GM19238 (cell line): ENCODE data around the gene STARD8.
"Not testable (repeated sequence)": the region's sequence is repeated elsewhere in the genome, so short reads cannot be mapped to it uniquely, and the experiment has no call there.

Experiments used
- DNase-seq: peaks from one replicate; pipeline ENCODE4 v3.0.0; 2011; ENCODE audit warnings: low spot score; ENCODE audit not compliant: insufficient read length

Gene STARD8

DNA sequence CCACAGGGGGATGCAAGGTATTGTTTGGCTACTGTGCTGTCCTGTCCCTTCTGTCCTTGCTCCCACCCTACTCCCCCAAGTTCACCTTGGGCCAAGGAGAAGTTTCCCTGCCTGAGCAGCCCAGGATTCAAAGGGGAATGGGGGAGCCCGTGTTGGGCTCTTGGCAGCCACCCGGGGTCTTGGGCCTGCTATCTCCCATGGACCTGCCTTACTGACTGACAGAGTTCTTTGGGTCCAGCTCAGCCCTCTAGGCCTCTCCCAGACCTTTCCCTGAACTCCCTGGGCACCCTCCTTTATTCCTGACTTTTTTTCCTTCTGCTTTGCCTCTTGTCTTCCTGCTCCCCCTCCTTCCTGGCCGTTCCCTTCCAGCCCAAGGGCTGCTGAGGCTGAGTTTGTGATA lies 67.4 kb downstream of the STARD8 start:
- no peak for DNase-seq

- DNase-seq = no peak
Observed at GRCh38 chrX:68717196-68717595, 69.7 kb downstream of the STARD8 start.

- no peak for DNase-seq
Observed at GRCh38 chrX:68717663-68718442, 70.4 kb downstream of the STARD8 start.

DNA sequence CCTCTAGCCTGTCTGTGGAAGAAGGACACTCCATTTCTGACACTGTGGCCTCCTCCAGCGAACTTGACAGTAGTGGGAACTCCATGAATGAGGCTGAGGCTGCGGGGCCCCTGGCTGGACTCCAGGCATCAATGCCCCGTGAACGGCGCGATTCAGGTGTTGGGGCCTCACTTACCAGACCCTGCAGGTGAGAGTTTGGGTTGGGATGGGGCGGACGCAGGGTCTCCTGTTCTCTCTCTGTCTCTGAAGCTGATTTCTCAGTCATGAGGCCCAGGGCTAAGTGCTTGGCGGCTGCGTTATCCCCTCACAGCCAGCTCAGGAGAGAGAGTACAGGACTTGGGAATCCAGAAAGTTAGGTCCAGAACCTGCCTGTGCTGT lies 71.0 kb downstream of the STARD8 start:
- no peak for DNase-seq

DNA sequence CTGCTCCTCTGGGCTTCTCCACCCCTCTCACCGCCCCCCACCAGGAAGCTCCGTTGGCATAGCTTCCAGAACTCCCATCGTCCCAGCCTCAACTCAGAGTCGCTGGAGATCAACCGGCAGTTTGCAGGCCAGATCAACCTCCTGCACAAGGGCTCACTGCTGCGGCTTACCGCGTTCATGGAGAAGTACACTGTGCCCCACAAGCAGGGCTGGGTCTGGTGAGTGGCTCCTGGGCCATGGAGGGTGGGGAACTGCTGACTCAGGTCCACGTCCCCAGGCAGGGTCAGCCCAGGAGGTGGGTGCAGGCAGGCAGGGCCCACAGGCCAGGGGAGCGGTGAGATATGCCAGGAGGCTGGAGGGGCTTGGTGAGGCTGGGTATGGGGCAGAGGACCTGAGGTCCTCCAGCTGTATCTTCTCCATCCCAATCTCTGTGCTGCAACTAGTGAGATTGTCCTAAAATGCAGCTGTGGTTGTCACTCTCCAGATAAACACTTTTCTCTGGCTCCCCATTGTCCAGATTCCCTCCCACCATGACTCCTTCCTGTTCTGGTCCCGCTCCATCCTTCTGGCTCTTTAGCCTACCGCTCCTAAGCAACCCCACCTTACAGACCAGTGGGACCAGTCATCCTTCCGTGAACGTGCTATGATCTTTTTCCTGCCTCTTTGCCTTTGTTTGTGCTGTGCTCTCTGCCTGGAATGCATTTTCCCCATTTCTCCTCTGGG lies 71.9 kb downstream of the STARD8 start:
- DNase-seq = no peak

- no peak for DNase-seq
Observed at GRCh38 chrX:68719904-68720614, 72.6 kb downstream of the STARD8 start.

- no peak for DNase-seq
Observed at GRCh38 chrX:68720851-68721250, 73.4 kb downstream of the STARD8 start.

GRCh38 chrX:68721546-68721945 lies 74.1 kb downstream of the STARD8 start:
- no peak for DNase-seq

- no peak for DNase-seq
Observed at GRCh38 chrX:68721991-68722860, 74.8 kb downstream of the STARD8 start.

- DNase-seq = no peak
Observed at GRCh38 chrX:68723491-68724155, 76.2 kb downstream of the STARD8 start.

GRCh38 chrX:68724531-68725020 lies 77.1 kb downstream of the STARD8 start:
- no peak for DNase-seq

DNA sequence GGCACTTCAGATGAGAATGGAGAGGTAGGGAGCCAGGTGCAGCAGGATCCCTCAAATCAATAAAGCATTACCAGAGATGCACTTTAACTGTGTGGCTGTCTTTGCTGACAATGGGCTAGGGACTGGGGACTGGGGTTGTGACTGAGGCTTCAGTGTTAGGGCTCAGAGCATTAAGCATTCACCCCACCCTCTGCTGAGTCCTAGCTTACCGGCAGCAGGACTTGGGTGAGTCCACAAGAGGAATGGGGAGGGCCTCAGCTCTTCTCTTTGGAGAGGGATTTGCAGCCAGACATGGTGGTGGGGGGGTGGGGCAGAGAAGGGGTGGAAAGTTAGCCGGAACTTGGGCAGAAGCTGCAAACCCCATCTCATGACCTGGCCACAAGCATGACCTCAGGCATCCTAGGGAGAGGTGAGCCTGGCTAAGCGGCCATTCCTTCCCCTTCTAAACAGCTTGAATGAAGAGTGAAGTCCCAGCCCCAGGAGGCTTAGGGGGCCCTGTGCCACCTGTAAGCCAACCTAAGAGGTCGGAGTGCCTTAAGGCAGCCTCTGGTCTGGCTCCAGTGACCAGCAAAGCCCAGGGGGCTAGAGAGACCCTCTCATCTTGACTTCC lies 78.4 kb downstream of the STARD8 start:
- no peak for DNase-seq

DNA sequence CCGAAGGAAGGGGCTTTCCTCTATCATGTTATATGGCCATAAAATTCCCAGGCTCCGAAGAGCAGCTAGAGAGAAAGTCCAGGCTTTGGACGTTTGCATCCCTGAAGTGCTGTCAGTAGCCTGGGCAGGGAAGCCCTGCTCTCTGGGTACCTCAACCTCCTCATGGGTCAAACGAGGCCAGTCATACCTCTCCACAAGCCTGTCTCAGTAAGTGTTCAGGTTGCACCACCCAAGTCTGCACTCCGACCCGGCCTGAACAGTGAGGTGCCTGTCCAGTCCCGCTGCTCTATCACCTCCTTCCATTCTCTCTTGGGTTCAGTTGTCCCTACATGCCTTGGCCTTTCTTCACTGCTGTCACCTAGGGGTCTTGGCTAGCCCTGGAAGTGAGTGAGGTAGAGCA lies 78.9 kb downstream of the STARD8 start:
- no peak for DNase-seq

DNA sequence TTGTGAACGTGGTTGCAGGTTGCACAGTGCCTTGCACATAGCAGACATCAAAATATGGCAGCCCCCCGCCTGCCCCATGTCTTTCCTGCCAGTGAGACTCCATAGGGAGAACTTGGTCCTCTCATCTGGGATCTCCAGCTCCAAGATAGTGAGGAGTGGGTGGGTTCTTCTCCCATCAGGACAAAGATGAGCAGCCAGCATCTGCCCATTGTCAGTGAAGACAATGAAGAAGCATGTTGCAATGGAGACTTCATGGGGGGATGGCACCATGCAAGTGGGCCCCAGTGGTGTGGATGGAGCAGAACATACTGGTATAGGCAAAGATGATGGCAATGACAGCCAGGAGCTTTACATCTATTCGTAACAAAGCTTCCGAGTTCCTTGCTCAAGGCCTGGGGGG lies 80.2 kb downstream of the STARD8 start:
- DNase-seq = no peak

DNA sequence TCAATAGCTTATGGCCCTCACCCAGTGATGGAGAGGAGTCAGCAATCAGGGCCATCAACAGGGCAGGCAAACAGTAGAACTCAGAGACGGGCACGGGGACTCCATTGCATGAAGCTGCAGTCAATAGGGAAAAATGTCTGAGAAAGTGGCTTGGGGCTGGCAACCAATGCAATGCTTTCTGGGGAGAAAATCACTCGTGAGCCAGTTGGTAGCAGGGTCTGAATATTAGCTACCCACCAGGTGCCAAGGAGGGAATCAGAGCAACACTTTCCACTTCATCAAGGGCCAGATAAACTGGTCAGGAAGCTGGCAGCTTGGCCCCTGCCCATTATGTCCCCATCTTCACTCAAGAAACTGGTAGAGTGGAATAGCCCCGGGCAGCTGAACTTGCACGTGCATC lies 80.7 kb downstream of the STARD8 start:
- no peak for DNase-seq

GRCh38 chrX:68731254-68731653 lies 83.8 kb downstream of the STARD8 start:
- DNase-seq = no peak

GRCh38 chrX:68732906-68733493 lies 85.5 kb downstream of the STARD8 start:
- peak; percentile 56 for DNase-seq

- DNase-seq = no peak
Observed at GRCh38 chrX:68735266-68735665, 87.8 kb downstream of the STARD8 start.

DNA sequence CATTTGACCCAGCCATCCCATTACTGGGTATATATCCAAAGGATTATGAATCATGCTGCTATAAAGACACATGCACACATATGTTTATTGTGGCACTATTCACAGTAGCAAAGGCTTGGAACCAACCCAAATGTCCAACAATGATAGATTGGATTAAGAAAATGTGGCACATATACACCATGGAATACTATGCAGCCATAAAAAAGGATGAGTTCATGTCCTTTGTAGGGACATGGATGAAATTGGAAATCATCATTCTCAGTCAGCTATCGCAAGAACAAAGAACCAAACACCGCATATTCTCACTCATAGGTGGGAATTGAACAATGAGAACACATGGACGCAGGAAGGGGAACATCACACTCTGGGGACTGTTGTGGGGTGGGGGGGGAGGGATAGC lies 94.4 kb downstream of the STARD8 start:
- DNase-seq = not testable (repeated sequence)

DNA sequence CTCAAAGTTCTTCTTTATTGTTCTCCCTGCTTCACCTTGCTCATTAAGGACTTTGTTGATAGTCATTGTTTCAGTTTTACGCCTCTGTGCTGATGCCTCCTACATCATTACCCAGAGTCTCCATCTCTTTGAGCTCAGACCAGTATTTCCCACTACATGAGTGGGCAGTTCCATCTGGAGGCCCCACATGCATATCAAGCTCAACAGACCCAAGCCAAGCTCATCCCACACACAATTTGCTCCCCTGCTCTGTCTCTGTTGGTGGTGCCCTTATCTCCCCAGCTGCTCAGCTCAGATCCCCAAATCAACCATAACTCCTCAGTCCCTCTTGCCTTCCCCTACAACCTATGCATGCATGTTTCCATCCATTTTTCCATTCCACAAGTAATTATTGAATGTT lies 96.3 kb downstream of the STARD8 start:
- DNase-seq = no peak
